NT2/D1 (cell line): ENCODE results near the gene BMP10.

ENCODE experiments used
- SUZ12 ChIP-seq: IDR thresholded peaks from 2 replicates; pipeline ENCODE4 v1.6.1; 2011; ENCODE audit not compliant: insufficient read length, insufficient read depth; ENCODE audit errors: extremely low read depth
- ZNF274 ChIP-seq: IDR thresholded peaks from 2 replicates; pipeline ENCODE4 v1.6.1; 2011; ENCODE audit warnings: mild to moderate bottlenecking, low read depth, low read length

GRCh38 chr2:68853035-68853434, 18.2 kb downstream of the BMP10 start:
- TF ChIP-seq ZNF274, result no peak
- TF ChIP-seq SUZ12, result no peak
